Duodenal mucosa (tissue), 2 donors: Measurements from ENCODE around the gene FNTB.

Experiments
- H3K27ac ChIP-seq: one replicate; pipeline ENCODE4 v1.7.0; 2013; ENCODE audit warnings: low read depth, low read length
- H3K27me3 ChIP-seq, 2 donors: one replicate each; pipeline ENCODE4 v1.7.0; 2013; ENCODE audit warnings: low read length in 2 of 2, control low read depth in 1 of 2; ENCODE audit not compliant: insufficient read depth in 2 of 2, control insufficient read depth in 1 of 2
- H3K36me3 ChIP-seq, 2 donors: one replicate each; pipeline ENCODE4 v1.7.0; 2013; ENCODE audit warnings: low read length in 2 of 2, control low read depth in 1 of 2; ENCODE audit not compliant: insufficient read depth in 2 of 2, control insufficient read depth in 1 of 2
- H3K4me1 ChIP-seq, 2 donors: one replicate each; pipeline ENCODE4 v1.7.0; 2013; ENCODE audit warnings: low read length in 2 of 2, control low read depth in 1 of 2; ENCODE audit not compliant: insufficient read depth in 2 of 2, control insufficient read depth in 1 of 2
- H3K4me3 ChIP-seq, 2 donors: one replicate each; pipeline ENCODE4 v1.7.0; 2013; ENCODE audit warnings: low read length in 2 of 2, low read depth in 1 of 2
- H3K9ac ChIP-seq, 2 donors: one replicate each; pipeline ENCODE4 v1.7.0; 2013; ENCODE audit warnings: low read length in 2 of 2, low read depth in 1 of 2
- H3K9me3 ChIP-seq, 2 donors: one replicate each; pipeline ENCODE4 v1.7.0; 2013; ENCODE audit warnings: low read length in 2 of 2, control low read depth in 1 of 2; ENCODE audit not compliant: control insufficient read depth in 1 of 2

FNTB gene

DNA sequence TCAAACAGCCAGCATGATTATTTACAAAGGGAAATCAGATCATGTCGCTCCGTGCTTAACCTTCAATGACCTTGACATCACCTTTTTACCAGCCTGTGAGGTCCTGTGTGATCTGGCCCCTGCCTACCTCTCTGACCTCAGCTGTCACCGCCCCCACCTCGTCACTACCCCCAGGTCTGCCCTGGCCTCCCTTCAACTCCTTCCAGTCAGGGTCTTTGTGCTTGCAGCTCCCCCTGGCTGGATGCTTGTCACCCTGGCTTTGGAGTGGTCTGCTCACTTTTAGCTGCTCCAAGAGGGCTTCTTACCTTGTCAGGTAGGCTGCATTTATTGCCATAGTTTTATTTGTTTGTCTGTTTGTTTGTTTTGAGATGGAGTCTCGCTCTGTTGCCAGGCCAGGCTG lies 123.8 kb downstream of the FNTB start:
- no peaks in the 10 kb centered on the region for H3K9me3 ChIP-seq

More for the DNA sequence above, 123.8 kb downstream of the FNTB start:
- Histone ChIP-seq H3K27me3 (no peaks in the 10 kb centered on the region), H3K36me3 (no peaks in the 10 kb centered on the region), H3K27ac (no peak overlapping the region), H3K4me3 (no peak overlapping the region), H3K4me1 (no peaks in the 10 kb centered on the region), H3K9ac (no peak overlapping the region)
